Jurkat, Clone E6-1 (cell line): Measurements from ENCODE around the gene LRRC57.
A peak's percentile ranks its signal among the peaks of the same experiment; 100 is the strongest.
"Not testable (repeated sequence)": the region's sequence is repeated elsewhere in the genome, so short reads cannot be mapped to it uniquely, and the experiment has no call there.

Experiments used
- DNase-seq: peaks from one replicate; pipeline ENCODE4 v3.0.0-alpha.2; 2011; ENCODE audit warnings: low read depth, low spot score
- H3K4me3 ChIP-seq: 2 replicates; pipeline ENCODE4 v1.5.1; 2011; ENCODE audit warnings: mild to moderate bottlenecking, low read length, control low read depth, moderate library complexity

Gene LRRC57

DNA sequence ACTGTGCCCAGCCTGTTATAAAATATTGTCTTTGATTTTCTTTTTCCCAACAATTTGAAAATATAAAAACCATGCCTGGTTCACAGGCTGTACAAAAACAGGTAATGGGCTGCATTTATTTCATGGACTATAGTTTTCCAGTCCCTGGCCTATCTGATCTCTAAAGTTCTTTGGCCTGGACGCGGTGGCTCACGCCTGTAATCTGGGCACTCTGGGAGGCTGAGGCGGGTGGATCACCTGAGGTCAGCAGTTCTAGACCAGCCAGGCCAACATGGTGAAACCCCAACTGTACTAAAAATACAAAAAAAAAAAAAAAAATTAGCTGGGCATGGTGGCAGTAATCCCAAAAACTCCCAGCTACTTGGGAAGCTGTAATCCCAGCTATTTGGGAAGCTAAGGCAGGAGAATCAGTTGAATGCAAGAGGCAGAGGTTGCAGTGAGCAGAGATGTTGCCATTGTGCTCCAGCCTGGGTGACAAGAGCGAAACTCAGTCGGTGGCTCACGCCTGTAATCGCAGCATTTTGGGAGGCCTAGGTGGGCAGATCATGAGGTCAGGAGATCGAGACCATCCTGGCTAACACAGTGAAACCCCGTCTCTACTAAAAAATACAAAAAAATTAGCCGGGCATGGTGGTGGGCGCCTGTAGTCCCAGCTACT is 8.1 kb upstream of the LRRC57 start:
- not testable (repeated sequence) for H3K4me3 ChIP-seq, DNase-seq

DNA sequence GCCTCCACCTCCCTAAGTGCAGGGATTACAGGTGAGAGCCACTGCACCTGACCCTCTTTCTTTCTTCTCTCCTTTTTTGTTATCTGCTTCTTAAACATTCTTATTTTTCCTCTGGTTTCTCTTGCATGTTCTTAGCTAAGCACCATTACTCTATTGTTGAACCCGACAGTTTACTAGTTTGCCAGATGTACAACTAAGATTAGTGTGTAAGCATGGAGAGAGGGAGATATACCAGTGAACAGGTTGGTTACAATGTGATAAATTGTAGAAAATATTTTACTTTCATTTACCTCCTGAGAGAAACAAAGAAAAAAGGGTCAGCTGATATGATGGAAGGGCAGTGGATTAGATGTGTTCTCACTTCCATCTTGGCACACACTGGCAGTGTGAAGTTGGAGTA is 5.0 kb upstream of the LRRC57 start:
- DNase-seq, result no peak

DNA sequence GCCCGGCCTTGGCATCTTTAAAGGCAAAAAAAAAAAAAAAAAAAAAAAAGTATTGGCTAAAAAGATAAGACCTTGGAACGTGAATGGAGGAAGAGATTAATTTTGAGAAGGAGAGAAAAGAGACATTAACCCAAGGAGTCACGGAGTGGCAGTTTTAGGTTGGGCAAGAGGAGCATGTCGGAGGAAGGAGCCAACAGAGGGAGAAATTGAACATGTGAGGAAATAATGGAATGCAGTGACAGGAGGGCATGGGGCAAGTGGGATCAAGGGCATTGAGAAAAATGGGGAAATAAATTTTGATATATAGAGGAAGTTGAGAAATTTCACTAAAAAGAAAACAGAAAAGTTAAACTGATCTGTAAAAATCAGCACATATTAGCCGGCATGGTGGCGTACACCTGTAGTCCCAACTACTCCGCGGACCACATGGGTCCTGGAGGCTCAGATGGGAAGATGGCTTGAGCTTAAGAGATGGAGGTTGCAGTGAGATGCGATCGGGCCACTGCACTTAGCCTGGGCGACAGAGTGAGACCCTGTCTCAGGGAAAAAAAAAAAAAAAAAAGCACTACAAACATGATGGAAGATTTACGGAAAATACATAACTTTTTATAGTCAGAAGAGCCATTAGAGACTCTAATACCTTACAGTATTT is 1.3 kb upstream of the LRRC57 start:
- peak overlapping the region; percentile 100 for H3K4me3 ChIP-seq
- no peak for DNase-seq

More for the DNA sequence above, 5.0 kb upstream of the LRRC57 start:
- H3K4me3 ChIP-seq, result no peak overlapping the region

DNA sequence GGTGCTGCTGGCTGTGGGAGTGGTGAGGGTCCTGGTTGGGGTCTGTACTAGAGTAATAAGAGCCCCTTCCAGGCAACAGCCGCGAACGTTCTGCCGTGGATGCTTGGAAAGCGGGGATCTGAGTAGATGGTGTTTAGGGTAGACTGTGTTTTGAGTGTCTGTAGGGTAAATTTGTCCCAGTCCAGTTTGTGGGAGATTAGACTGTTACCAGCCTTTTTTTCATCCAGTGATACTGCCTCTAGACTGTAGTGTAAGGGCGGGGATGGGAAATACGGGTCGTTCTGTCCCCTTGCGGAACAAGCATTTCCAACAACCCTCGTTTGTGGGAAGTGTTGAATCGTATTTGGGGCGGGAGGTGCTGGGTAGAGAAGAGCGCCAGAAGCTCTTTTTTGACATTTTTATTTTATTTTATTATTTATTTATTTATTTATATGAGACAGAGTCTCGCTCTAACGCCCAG is 469 bp upstream of the LRRC57 start:
- peak; percentile 52 for DNase-seq
- H3K4me3 ChIP-seq, result peak overlapping the region; percentile 100

DNA sequence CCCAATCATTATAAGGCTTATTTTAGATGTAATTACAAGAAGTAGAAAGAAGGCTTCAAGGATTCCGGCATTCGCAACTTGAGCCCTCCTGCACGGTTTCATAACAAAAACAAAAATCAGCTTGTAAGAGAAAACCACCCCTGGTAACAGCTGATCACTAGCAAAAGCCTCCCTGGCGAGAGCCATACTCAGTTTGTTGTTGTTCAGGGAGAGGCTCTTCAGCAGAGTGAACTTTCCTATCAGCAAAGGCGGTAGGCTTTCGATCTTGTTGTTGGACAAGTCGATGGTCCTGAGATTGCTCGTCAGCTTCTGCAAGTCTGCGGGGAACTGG is 710 bp downstream of the LRRC57 start:
- DNase-seq, result peak; percentile 9
- H3K4me3 ChIP-seq, result peak overlapping the region; percentile 100

DNA sequence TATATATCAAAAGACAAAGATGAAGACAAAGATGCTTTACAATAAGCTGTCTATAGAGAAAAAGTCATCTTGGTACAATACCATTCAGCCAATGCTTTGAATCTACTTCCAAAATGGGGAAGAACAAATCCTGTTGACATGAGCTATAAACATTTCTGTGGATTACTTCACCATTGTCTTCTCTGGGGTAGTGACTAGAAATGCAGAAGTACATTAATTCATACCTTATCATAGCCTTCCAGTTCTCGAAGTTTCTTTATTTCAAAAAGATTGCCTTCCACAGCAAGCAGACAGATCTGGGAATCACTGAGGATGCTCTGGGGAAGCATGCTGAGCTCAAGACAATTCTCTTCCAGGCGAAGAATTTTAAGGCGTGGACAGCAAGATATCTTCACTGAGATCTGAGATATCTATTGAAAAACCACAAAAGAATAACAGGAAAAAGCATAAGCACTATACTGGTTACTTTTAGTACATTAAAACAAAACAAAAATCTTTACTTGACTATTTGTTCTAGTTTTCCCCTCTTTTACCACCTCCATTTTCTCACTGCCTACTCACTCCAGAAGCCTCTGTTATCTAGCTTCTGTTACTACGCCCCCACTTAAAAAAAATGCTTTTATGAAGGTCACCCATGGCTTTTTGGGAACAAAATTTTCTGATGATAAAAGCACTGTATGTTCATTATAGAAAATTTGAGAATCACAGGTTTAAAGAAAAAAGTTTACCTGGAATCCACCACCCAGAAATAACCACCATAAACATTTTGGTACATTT is 3.6 kb downstream of the LRRC57 start:
- no peak overlapping the region for H3K4me3 ChIP-seq
- DNase-seq, result no peak

DNA sequence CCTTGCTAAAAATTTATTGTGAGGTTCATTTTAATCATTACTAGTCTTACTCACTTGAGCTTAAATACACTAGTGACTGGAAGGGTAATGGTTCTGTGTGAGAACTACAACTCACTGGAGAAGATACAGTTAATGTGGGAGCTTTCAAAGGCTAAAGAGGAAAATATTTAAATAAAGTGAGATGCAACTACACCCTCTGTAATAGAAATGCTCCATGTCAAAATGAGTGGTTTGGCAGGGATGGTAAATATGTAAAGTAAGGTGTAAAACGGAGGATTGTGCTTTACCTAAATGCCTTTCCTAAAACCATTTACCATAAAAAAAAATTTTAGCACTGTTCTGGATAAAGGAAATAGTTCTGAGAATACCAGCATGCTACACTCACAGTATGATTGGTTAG is 15.3 kb downstream of the LRRC57 start:
- no peak for DNase-seq
- H3K4me3 ChIP-seq, result no peak overlapping the region

DNA sequence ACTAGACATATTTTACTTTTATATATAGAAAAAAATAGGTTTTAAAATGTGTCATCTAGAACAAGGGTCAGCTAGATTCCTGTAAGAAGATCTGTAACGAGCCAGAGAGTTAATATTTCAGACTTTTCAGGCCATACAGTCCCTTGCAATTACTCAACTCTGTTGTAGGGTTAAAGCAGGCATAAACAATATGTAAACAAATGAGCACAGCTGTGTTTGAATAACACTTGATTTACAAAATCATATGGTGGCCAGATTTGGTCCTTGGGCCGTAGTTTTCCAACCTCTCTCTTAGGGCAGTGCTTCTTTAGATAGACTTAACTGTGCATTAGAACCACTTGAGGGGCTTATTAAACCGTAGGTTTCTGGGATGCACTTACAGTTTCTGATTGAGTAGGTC is 19.6 kb downstream of the LRRC57 start:
- no peak for DNase-seq
- H3K4me3 ChIP-seq, result no peak overlapping the region

DNA sequence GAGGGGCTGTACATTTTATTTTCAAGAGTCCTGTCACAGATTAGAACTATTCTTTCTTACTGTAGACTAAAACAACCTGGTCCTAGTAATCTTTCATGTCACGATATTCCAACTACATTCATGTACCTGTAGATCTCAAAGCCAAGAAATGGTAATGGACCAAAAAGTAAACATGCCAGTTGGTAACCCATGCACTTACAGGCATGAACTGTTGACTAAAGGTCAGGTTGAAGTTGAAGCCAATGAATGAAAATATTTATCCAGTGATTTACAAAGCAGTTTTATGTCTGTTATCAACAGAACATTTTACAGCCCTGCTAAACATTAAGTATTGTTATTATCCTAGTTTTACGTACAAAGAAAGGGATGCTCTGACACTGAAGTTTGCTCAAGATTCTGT is 25.3 kb downstream of the LRRC57 start:
- no peak for DNase-seq
- no peak overlapping the region for H3K4me3 ChIP-seq

DNA sequence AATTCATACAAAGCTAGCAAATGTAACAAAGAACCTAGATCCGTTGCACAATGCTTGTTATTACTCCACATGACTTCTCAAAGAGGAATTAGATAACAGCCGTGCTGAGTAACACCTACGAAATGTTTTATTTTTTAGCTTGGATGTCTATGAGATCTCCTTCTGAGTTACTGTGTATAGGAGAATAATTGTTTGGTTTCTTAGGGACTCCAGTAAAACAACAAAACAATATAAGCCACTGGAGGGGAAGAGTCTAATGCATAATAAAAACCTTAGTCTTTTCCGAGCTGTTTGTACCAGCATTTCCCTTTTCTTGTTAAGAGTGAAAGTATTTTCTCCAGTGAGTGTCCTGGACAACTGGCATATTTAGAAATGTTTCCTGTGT is 37.6 kb downstream of the LRRC57 start:
- no peak for DNase-seq
- H3K4me3 ChIP-seq, result no peak overlapping the region

DNA sequence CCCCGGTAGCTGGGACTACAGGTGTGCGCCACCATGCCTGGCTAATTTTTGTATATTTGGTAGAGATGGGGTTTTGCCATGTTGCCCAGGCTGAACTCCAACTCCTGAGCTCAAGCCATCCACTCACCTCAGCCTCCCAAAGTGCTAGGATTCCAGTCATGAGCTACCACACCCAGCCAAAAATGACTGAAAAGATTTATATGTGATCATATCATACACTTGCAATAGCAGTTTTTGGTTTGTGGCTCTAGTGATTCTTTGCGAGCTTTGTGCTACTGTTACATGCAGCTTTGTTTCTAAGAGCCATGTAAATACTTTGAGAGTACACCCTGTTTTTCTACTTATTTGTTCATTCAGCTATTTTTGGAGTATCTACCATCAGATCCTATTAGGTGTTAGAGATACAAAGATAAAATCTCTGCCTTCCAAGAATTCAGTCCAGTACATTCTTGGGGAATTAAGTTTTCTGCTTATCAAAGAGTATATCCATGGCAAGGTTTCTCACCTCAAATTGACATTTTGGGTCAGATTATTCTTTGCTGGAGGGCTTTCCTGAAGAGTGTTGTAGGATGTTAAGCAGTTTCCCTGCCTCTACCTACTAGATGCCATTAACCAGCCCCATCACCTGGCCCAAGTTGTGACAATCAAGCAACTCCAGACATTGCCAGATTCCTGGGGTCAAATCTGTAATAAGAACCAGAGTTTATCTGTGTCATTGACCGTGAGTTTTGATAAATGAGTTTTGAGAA is 38.2 kb downstream of the LRRC57 start:
- H3K4me3 ChIP-seq, result no peak overlapping the region
- DNase-seq, result no peak

DNA sequence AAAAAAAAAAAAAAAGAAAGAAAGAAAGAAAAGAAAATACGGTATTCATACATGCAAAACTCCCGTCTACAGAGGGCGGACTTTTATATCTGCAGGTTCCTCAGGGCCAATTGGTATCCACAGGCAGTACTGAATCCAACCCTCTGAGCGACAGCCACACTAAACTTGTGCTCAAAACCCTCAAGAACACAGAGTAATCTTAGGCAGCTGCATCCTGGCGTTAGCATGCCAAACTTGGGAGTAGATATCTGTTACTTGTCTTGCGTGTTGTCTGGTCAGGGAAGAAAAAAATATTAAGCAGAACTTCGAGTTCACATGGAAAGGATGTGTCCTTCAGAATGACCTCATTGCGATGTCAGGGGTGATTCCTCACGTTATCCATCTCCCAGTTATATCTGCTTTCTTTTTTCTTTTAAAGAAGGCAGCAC is 40.3 kb downstream of the LRRC57 start:
- H3K4me3 ChIP-seq, result no peak overlapping the region
- no peak for DNase-seq

DNA sequence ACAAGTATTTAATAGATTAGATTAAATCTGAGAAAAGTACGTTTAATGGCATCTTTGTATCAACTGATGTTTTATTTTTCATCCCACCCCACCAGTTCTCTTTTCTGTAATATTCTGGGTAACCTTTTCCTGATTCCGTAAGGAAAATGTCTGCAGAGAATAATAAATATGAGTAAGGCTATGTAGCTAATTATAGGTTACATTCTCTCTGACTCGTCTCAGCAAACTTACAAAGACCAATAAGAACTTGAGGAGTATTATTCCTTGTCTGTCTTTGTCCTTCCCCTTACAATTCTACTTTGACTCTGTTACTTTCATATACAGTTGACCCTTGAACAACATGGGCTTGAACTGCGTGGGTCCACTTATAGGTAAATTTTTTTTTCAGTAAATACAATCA is 41.1 kb downstream of the LRRC57 start:
- no peak overlapping the region for H3K4me3 ChIP-seq
- no peak for DNase-seq

DNA sequence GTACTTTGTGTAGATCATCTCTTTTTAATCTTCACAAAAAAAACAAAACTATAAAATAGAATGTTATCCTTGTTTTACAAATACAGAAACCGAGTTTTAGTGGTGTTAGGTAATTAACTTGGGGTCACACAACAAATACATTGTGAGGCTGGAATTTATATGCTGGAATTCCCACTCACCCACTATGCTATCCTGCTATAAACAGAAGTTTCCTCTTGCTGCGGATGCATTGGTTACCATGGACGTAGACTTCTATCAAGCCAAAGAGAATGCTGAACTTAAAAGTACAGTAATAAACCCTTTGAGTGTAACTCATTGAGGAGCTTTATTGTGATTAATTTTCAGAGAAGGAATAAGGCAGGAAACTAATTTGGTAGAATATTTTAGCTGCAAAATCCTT is 44.0 kb downstream of the LRRC57 start:
- no peak for DNase-seq
- H3K4me3 ChIP-seq, result no peak overlapping the region

DNA sequence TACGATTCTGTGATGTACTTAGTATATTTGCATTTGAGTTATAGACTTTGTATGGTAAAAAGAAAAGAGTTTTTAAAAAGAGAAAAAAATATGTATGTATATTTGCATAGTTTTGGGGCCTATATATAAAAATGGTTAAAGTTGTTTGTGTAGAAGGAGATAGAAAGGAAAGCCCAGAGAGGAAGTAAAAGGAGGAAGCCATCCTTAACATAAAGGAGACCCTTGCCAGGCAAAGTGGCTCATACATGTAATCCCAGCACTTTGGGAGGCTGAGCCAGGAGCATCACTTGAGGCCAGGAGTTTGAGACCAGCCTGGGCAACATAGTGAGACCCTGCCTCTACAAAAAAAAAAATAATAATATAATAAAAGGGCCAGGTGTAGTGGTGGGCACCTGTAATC is 44.8 kb downstream of the LRRC57 start:
- no peak for DNase-seq
- no peak overlapping the region for H3K4me3 ChIP-seq

DNA sequence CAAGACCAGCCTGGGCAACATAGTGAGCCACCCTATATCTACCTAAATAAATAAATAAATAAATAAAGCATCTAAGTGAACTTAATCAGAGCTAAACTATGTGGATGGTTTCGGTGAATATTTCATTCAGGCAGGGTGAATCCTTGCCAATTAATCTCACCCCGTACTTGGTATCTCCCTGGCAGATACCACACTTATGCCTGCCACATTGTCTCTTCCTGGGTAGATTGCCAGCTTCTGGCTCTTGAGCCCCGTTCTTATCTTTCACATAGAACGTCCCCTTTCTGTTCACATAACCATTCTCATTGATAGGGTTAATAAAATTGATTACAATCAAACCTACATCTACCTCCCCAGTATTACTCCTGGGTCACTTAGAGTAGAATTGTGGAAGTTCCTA is 46.1 kb downstream of the LRRC57 start:
- DNase-seq, result no peak
- H3K4me3 ChIP-seq, result no peak overlapping the region

DNA sequence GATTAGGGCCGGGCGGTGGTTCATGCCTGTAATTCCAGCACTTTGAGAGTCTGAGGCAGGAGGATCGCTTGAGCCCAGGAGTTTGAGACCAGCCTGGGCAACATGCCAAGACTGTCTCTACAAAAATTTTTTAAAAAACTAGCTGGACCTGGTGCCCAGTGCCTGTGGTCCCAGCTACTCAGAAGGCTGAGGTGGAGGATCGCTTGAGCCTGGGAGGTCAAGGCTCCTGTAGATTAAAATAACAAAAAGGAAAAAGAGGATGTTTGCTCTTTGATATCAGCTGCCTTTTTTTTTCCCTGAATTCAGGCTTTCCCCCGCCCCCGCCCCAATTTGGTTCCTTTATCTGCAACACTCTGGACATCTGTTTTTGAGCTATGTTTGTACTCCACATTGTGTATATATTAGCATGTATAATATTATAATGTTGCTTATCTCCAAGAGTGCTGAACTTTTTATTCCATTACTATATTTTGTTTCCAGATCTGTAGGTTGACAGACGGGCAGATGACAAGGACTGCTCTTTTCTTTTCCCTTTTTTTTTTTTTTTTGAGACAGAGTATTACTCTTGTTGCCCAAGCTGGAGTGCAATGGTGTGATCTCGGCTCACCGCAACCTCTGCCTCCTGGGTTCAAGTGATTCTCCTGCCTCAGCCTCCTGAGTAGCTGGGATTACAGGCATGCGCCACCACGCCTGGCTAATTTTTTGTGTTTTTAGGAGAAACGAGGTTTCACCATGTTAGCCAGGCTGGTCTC is 48.6 kb downstream of the LRRC57 start:
- no peak for DNase-seq
- H3K4me3 ChIP-seq, result no peak overlapping the region

DNA sequence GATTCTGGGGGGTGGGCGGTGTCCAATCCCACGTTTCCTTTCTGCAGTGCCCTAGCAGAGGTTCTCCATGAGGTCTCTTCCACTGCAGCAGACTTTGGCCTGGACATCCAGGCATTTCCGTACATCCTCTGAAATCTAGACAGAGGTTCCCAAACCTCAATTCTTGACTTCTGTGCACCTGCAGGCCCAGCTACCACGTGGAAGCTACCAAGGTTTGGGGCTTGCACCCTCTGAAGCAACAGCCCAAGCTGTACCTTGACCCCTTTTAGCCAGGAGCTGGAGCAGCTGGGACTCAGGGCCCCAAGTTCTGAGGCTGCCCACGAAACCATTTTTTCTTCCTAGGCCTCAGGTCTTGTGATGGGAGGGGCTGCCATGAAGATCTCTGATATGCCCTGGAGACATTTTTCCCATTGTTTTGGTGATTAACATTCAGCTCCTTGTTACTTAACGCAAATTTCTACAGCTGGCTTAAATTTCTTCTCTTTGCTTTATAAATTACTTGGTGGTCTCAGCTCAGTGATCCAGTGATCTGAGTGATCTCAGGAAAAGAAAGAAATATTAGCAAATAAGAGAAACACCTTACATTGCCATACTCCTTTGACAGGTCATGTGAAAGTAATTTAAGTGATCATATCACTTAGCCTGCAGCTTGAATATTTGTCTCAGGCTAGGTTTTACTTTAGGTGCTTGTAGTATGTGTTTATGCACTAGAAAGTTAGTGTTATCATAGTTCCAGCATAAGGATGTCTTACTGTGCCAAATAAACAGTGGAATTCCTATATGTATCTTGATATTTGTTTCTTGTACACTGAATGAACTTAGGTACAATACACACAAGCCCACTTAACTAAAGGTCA is 50.2 kb downstream of the LRRC57 start:
- no peak for DNase-seq
- H3K4me3 ChIP-seq, result no peak overlapping the region
